Stimulated activated CD4-positive, alpha-beta T cell treated with anti-CD3 and anti-CD28 coated beads, Interleukin-12 subunit alpha, Interleukin-12 subunit beta, amount 100 ng/mL, for 4 hours (primary cell): ENCODE measurements around the gene TMEM35B.
"Not testable (repeated sequence)": the region's sequence is repeated elsewhere in the genome, so short reads cannot be mapped to it uniquely, and the experiment has no call there.

Experiments
- DNase-seq: peaks from one replicate; pipeline ENCODE4 v3.0.0-alpha.2; 2020

The TMEM35B gene

GRCh38 chr1:34975338-34975737 lies 9.8 kb downstream of the TMEM35B start:
- no peak for DNase-seq

GRCh38 chr1:34974626-34975025 lies 10.5 kb downstream of the TMEM35B start:
- DNase-seq = no peak

GRCh38 chr1:34973326-34973725 lies 11.8 kb downstream of the TMEM35B start:
- no peak for DNase-seq

- DNase-seq = no peak
Observed at GRCh38 chr1:34970829-34971228, 14.3 kb downstream of the TMEM35B start.

GRCh38 chr1:34970220-34970735 lies 14.9 kb downstream of the TMEM35B start:
- no peak for DNase-seq

- DNase-seq = not testable (repeated sequence)
Observed at GRCh38 chr1:34968297-34968696, 16.9 kb downstream of the TMEM35B start.

- not testable (repeated sequence) for DNase-seq
Observed at GRCh38 chr1:34967672-34968071, 17.5 kb downstream of the TMEM35B start.

GRCh38 chr1:34965597-34965996 lies 19.6 kb downstream of the TMEM35B start:
- DNase-seq = no peak

GRCh38 chr1:34950428-34950827 lies 34.7 kb downstream of the TMEM35B start:
- no peak for DNase-seq

GRCh38 chr1:34948739-34949138 lies 36.4 kb downstream of the TMEM35B start:
- not testable (repeated sequence) for DNase-seq

GRCh38 chr1:34947641-34948314 lies 37.4 kb downstream of the TMEM35B start:
- not testable (repeated sequence) for DNase-seq

- DNase-seq = no peak
Observed at GRCh38 chr1:34946211-34946610, 38.9 kb downstream of the TMEM35B start.

GRCh38 chr1:34941798-34942197 lies 43.3 kb downstream of the TMEM35B start:
- DNase-seq = not testable (repeated sequence)
